Activated T-helper 9 cell treated with anti-CD3 and anti-CD28 coated beads, Interleukin-2, amount 50 U/mL, for 16 hours (primary cell): Measurements from ENCODE around the gene JADE2.
"Not testable (repeated sequence)": the region's sequence is repeated elsewhere in the genome, so short reads cannot be mapped to it uniquely, and the experiment has no call there.

Source experiments
- DNase-seq: peaks from one replicate; pipeline ENCODE4 v3.0.0-alpha.2; 2020; ENCODE audit warnings: low read depth

Gene JADE2

DNA sequence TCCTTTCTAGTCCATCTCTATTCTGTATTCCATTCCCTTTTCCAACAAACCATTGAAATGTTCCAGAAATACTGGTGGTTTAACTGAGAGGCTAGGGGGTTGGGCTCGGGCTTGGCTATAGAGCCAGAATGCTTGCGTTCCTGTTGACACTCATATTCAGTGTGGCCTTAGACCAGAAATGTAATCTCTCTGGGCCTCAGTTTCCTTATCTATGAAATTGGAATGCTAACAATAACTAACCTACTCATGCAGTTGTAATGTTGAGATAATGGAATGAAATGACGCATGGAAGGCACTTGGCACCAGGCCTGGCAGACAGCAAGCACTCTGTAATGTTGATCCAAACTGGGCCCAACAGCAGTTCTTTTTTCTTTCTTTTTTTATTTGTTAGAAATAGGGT is 26.8 kb downstream of the JADE2 start:
- no peak for DNase-seq

GRCh38 chr5:134552716-134553115 is 27.2 kb downstream of the JADE2 start:
- not testable (repeated sequence) for DNase-seq

DNA sequence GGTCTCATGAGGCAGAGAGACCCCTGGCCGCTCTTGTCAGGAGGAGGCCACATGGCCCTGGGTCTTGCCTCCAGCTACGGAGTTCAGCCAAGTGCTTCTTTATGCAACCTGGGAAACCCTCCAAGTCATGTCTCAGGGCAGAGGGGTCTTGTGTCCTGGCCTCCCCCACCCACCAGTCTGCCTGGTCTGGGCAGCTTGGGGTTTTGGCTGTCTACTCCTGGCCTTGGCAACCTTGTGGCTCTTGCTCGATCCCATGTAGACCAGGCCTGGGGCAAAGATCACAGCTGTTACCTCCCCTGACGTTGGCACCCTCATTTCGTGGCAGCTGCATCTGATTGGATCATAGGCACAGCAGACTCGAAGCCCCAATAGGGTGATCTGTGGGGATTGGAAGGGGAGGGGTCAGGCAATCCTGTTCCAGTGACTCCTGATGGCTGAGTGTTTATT is 28.4 kb downstream of the JADE2 start:
- DNase-seq = no peak

DNA sequence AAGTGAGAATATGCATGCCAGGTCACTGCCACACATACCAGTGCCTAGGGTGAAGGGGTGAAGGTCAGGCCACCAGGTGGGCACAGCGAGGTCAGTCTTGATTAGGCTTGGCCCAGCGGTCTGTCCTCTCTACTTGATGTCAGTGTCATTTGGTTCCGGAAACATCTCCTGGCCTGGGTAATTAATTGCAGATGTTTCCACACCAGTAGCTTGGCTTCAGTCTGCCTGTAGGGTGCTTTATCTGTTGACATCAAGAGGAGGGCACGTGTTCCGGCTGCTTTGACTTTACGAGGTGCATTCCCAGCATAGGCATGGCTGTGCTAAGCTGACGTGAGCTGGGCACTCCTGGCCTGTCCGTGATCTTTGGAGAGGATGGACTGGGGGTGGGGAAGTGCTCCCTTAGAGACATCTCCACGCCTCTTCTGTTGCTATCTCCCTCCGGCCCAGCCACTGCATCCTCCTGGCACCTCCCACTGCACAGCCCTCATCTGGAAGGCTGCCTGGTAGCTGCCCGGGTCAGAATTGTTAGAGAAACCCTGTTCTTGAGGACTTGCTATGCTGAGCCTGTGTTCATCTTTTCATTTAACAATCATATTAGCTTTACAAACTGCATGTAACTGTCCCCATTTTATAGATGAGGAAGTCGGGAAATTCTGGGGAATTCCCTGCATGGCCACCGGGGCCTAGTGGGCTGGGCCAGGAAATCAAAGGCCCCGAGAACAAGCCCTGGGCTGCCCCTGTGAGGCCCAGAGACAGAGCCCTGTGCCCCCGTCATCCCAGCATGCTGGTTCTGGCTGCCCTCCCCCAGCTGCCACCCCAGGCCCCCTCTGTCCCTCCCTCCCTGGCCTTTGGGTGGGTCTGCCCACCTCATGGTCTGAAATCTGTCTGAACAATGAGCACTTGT is 29.1 kb downstream of the JADE2 start:
- peak; percentile 42 for DNase-seq

GRCh38 chr5:134555223-134555889 is 29.9 kb downstream of the JADE2 start:
- DNase-seq = no peak

GRCh38 chr5:134555890-134556311 is 30.4 kb downstream of the JADE2 start:
- DNase-seq = peak; percentile 78

DNA sequence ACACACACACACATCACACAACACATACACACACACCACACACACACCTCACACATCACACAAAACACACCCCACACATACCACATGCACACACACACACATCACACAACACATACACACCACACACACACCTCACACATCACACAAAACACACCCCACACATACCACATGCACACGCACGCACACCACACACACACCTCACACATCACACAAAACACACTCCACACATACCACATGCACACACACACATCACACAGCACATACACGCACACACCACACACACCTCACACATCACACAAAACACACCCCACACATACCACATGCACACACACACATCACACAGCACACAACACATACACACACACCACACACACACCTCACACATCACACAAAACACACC is 31.1 kb downstream of the JADE2 start:
- not testable (repeated sequence) for DNase-seq

DNA sequence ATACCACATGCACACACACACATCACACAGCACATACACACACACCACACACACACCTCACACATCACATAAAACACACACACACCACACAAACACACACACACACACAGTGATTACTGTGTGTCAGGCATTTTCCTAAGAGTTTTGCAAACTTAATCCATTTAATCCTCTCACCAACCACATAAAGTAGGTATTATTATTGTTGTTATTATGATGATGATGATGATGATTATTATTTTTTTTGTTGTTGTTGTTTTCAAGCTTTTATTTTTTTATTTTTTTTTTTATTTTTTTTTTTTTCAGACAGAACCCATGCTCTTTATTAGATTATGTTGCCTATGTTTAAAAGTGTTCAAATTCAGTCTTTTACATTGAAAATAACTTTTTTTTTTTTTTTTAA is 31.5 kb downstream of the JADE2 start:
- no peak for DNase-seq

DNA sequence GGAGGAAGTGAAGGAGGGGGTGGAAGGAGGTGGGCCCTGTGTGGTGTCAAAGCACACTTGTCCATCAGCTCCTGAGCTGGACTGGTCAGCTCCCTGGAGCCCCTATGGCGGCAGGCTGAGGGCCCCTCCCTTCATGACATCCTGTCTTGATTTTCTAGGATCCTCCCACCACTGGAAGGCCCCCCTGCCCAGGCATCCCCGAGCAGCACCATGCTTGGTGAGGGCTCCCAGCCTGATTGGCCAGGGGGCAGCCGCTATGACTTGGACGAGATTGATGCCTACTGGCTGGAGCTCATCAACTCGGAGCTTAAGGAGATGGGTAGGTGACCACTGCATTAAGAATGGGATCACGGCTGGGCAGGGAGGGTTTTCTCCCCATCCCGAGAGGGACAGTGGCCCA is 34.2 kb downstream of the JADE2 start:
- no peak for DNase-seq

DNA sequence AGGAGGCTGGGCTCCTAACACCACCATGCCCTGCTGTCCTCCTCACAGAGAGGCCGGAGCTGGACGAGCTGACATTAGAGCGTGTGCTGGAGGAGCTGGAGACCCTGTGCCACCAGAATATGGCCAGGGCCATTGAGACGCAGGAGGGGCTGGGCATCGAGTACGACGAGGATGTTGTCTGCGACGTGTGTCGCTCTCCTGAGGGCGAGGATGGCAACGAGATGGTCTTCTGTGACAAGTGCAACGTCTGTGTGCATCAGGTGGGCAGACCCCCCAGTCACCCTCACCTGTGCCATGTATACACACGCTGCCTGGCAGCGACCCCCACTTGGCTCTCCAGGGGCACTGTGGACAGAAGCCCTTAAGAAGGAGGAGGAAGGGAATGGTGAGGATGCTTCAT is 35.2 kb downstream of the JADE2 start:
- DNase-seq = no peak

DNA sequence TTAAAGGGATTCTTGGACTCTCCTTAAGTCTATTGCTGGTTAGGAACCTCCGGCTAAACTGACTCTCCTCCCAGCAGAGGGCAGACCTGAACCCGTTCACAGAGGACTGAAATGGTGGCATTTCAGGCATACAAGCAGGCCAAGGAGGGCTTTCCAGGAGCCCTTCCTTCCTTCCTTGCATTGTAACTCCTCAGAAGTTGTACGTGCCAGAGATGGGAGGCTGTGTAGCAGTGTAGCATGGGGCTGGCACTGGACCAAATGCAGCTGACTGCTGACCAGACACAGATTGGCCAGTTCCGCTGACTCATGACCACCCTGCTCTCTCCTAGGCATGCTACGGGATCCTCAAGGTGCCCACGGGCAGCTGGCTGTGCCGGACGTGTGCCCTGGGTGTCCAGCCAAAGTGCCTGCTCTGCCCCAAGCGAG is 36.4 kb downstream of the JADE2 start:
- no peak for DNase-seq

GRCh38 chr5:134563221-134563620 is 37.8 kb downstream of the JADE2 start:
- DNase-seq = no peak

DNA sequence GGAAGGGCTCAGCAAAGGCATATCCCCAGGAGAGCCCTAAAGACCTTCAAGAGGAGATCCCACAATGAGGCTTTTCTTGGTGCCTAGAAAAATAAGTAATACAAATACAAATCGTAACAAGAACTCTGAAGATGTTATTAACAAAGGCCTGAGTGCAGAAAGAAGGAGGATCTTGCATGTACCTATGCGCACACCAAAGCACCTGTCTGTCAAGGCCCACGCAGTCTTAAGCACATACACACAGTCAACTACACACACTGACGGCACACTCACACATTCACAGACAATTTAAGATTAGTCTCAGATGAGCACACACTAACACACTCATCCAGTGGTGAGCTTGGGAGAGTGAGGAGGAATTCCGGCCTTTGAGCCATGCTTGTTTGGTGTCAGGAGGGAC is 38.5 kb downstream of the JADE2 start:
- no peak for DNase-seq

DNA sequence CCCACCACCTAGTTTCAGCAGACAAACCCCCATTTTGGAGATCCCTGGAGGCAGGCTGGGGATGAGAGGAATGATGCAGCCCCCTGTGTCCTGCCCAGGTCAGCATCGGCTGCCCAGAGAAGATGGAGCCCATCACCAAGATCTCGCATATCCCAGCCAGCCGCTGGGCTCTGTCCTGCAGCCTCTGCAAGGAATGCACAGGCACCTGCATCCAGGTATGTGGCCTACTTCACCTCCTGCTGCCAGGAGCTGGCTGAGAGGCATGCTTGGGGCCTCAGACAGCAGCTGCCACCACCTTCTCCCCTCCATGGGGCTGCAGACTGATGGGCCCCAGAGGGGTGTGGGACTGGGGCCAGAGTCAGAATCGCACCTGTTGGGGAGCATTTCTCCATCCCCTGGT is 38.9 kb downstream of the JADE2 start:
- no peak for DNase-seq

- DNase-seq = no peak
Measured at GRCh38 chr5:134565791-134566740, 40.6 kb downstream of the JADE2 start.

DNA sequence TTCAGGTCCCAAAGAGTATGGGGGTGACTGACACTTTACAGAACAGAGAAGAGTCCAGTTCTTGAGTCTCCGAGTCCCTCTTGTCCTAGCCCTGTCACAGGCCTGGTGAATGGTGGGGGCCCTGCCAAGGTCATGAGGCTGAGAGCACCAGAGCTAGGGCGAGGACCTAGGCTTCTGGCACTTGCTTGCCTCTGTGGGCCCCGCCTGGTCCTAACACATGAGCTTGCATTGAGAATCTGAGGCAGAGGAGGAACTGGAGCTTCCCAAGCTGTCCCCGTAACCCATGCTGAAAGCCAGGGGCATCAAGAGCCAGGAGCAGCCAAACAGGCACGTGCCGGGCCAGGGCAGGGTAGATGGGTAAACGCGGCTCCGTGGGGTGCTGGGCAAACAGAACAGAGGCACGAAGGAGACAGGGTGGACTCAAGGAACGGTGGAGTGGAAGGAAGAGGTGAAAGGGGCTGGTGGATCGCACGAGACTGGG is 41.3 kb downstream of the JADE2 start:
- DNase-seq = no peak

DNA sequence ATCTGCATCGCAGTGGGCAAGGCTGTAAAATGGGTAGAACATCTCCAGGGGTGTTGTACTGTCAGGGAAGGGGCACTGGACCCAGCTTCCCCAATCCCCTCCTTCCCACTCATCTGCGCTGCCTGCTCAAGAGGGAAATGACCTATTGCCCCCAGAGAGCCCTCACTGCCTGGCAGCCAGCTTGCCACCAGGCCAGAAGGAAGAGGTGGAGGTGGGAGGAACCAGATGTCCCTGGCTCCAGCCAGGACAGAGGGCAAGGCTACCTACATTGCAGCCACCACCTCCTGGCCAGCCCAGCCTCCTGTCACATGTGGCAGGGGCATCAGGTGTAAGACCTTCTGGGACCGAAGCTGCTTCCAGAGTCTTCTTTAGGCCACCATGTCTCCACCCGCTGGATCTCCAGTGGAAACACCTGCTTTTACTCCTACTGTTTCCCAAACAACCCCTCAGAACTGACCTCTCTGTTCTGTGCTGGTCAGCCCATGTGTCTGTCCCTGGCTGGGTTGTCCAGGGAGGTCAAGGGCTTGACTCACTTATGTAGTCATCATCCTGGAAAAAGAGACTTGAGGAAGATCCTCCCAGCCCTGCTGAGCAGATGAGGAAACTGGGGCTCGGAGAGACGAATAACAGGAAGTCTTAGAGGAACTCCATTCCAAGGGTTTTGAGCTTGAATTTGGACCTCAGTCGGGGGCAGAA is 42.3 kb downstream of the JADE2 start:
- no peak for DNase-seq

- no peak for DNase-seq
Measured at GRCh38 chr5:134568337-134568700, 42.8 kb downstream of the JADE2 start.

DNA sequence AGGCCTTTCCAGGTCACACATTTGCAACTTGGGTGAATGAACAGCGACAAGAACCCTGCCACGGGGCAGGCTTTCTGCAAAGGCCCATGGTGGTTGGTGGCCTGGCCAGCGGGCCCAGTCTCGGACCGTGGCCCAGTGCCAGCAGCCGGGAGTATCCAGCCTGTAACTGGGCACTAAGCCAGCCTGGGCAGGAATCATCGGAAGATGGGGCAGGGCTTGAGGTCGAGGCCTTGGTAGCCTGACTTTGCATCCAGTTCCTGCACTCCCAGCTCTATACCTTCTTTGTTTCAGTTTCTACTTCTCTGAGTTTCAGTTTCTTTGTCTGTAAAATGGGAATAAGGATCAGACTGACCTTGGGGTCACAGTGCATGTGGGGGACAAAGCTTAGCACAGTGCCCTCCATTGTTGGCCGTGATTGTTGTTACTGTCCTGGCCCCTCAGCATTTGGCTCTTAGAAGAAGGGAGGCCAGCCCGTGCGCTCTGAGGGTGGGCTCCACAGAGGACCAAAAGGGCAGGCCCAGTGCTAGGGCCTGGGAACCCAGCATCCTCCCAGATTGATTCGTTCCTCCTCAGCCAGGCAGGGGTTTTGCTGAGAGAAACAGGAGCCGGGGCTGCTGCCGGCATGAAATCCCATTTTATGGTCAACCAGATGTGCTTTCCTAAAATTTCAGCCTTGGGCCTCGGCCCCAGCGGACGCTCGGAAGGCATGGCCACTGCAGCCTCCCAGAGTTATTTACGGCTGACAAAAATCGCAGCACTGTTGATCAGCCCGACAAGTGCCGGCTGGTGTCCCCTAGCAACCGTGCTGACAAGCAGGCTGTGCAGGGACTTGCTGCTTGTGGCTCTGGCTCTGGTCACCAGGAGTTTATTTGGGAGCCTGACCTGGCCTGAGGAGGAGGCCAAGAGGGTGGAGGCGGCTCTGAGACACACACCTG is 43.6 kb downstream of the JADE2 start:
- no peak for DNase-seq

- DNase-seq = no peak
Measured at GRCh38 chr5:134569758-134570364, 44.4 kb downstream of the JADE2 start.
